GM12801 (cell line): ENCODE data around the gene GNB1.

Source experiments
- CTCF ChIP-seq: IDR thresholded peaks from one replicate; pipeline ENCODE4 v1.5.1; 2011; ENCODE audit warnings: control low read depth; ENCODE audit not compliant: insufficient read length; ENCODE audit errors: extremely low read depth

GNB1 gene

DNA sequence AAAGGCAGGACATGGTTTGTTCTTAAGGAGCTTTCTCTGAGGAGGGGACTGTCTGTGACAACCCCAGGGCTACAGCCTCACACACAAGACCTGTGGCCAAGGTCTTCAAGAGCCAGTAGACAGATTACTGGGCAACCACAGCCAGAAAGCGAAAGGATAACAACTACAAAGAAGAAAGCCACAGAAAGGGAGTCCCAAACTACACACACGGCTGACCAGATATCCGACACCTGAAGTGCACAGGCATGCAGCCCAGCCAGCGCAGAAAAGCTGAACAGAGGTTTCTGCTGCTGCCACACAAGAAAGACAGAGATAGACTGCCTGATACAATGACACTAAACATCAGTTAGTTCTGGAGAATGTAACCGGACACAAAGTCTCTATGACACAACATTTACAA lies 91.2 kb downstream of the GNB1 start:
- TF ChIP-seq CTCF: no peak

DNA sequence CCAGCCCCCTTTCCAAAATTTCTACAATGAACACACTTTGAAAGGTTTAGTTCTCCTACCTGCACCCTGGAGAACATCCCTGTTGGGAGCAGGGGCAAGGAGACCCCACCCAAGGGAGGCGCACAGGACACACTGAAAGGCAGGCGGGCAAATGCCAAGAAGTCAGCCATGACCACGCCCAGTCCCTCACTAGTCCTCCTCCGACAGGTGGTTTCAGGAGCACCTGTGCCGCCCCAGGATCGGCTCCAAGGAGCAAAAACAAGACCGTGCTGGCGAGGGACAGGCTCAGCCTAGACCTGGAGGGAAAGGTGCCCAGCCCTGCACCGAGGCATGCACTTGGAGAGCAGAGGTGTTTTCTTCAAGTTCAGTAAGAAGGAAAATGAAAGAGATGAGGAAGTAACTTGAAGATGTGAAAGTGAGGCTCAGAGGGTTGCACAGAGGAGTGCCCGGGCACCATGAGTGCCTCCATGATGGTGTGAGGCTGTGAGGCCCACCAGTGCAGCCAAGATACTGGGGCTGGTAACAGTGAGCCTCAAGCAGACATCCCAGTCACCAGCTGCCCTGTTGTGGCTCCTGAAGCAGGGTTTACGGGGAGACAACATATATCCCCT lies 93.1 kb downstream of the GNB1 start:
- TF ChIP-seq CTCF: no peak

GRCh38 chr1:1796466-1796865 lies 94.4 kb downstream of the GNB1 start:
- TF ChIP-seq CTCF: no peak

GRCh38 chr1:1794999-1795398 lies 95.9 kb downstream of the GNB1 start:
- TF ChIP-seq CTCF: no peak

- no peak for TF ChIP-seq CTCF
These were observed 97.2 kb downstream of the GNB1 start for GRCh38 chr1:1793481-1794244.

GRCh38 chr1:1788646-1789431 lies 102.0 kb downstream of the GNB1 start:
- TF ChIP-seq CTCF: no peak

GRCh38 chr1:1788136-1788535 lies 102.8 kb downstream of the GNB1 start:
- TF ChIP-seq CTCF: no peak
